GM10847 (cell line): ENCODE results near the gene DENND1A.

Experiments
- POLR2A ChIP-seq: IDR thresholded peaks from 2 replicates; pipeline ENCODE4 v1.6.1; 2011; ENCODE audit not compliant: insufficient read length; ENCODE audit errors: extremely low read depth

DENND1A gene

GRCh38 chr9:123469282-123469681, 460.6 kb downstream of the DENND1A start:
- no peak for TF ChIP-seq POLR2A

GRCh38 chr9:123468541-123468940, 461.4 kb downstream of the DENND1A start:
- no peak for TF ChIP-seq POLR2A

GRCh38 chr9:123465304-123465703, 464.6 kb downstream of the DENND1A start:
- TF ChIP-seq POLR2A: no peak

- TF ChIP-seq POLR2A: no peak
Observed at GRCh38 chr9:123460091-123460490, 469.8 kb downstream of the DENND1A start.

- TF ChIP-seq POLR2A: no peak
Observed at GRCh38 chr9:123457583-123457982, 472.3 kb downstream of the DENND1A start.

GRCh38 chr9:123456011-123456410, 473.9 kb downstream of the DENND1A start:
- TF ChIP-seq POLR2A: no peak

GRCh38 chr9:123455187-123455586, 474.7 kb downstream of the DENND1A start:
- TF ChIP-seq POLR2A: no peak

GRCh38 chr9:123454361-123454760, 475.6 kb downstream of the DENND1A start:
- TF ChIP-seq POLR2A: no peak

GRCh38 chr9:123453831-123454321, 476.1 kb downstream of the DENND1A start:
- TF ChIP-seq POLR2A: no peak

- TF ChIP-seq POLR2A: no peak
Observed at GRCh38 chr9:123453076-123453667, 476.8 kb downstream of the DENND1A start.

GRCh38 chr9:123450996-123451395, 478.9 kb downstream of the DENND1A start:
- TF ChIP-seq POLR2A: no peak

- no peak for TF ChIP-seq POLR2A
Observed at GRCh38 chr9:123450098-123450770, 479.7 kb downstream of the DENND1A start.

- TF ChIP-seq POLR2A: no peak
Observed at GRCh38 chr9:123447934-123448646, 481.8 kb downstream of the DENND1A start.

- no peak for TF ChIP-seq POLR2A
Observed at GRCh38 chr9:123445981-123446610, 483.8 kb downstream of the DENND1A start.

GRCh38 chr9:123445116-123445515, 484.8 kb downstream of the DENND1A start:
- TF ChIP-seq POLR2A: no peak

- TF ChIP-seq POLR2A: no peak
Observed at GRCh38 chr9:123441769-123442168, 488.2 kb downstream of the DENND1A start.
